Muscle of leg (tissue), 11 donors: Measurements from ENCODE around the gene HAVCR1. TPM values are rescaled to one million over a fixed set of nuclear protein-coding genes. Genes with fewer than 3 reads are reported as not detected.
"Not testable (repeated sequence)": the region's sequence is repeated elsewhere in the genome, so short reads cannot be mapped to it uniquely, and the experiment has no call there.

Source experiments
- DNase-seq: peaks from one replicate; pipeline ENCODE4 v3.0.0; 2013
- H3K27ac ChIP-seq: one replicate; pipeline ENCODE4 v1.5.1; 2013; ENCODE audit warnings: mild to moderate bottlenecking, low read length, control low read depth
- H3K27me3 ChIP-seq: one replicate; pipeline ENCODE4 v1.6.1; 2013; ENCODE audit warnings: low read length; ENCODE audit not compliant: control insufficient read depth, insufficient read depth
- H3K36me3 ChIP-seq: one replicate; pipeline ENCODE4 v1.6.1; 2013; ENCODE audit warnings: low read length; ENCODE audit not compliant: control insufficient read depth, insufficient read depth
- H3K4me1 ChIP-seq: one replicate; pipeline ENCODE4 v1.6.1; 2013; ENCODE audit warnings: low read length; ENCODE audit not compliant: control insufficient read depth, insufficient read depth
- H3K4me3 ChIP-seq: one replicate; pipeline ENCODE4 v1.5.1; 2013; ENCODE audit warnings: low read length, control low read depth
- H3K9me3 ChIP-seq: replicated peaks from 2 replicates; pipeline ENCODE4 v1.6.1; 2013; ENCODE audit warnings: low read depth, low read length; ENCODE audit not compliant: control insufficient read depth
- WGBS: methylation state at CpG from one replicate; pipeline ENCODE4 v1.1.5; 2013; ENCODE audit warnings: missing lambda C conversion rate; ENCODE audit not compliant: insufficient coverage; 5-methylcytosine and 5-hydroxymethylcytosine counted together
- polyA plus RNA-seq, 8 donors: library from polyadenylated mRNA; unstranded; fragments of 120-200 nt; gene quantifications; one replicate each; pipeline versions ENCODE4 v1.2.1 to v1.2.3, GENCODE V29; 2013; ENCODE audit warnings: inconsistent platforms in 1 of 8, low replicate concordance in 1 of 8; ENCODE audit not compliant: insufficient read length in 8 of 8, insufficient read depth in 1 of 8
- total RNA-seq: library from RNA; stranded (reverse); fragments of 120-200 nt; gene quantifications from one replicate; pipeline ENCODE4 v1.2.4, GENCODE V29; 2013

Gene HAVCR1
- total and polyA plus RNA-seq, 9 donors: 0.04 to 0.94 (median 0.16) TPM; not detected in 4

GRCh38 chr5:157030692-157031091 lies 28.2 kb downstream of the HAVCR1 start:
- no CpG with 5 or more reads among the region's 3 CpGs for whole genome bisulfite sequencing
- no peaks in the 10 kb centered on the region for H3K4me1 ChIP-seq
- H3K27ac ChIP-seq: no peak overlapping the region

GRCh38 chr5:157029457-157029856 lies 29.5 kb downstream of the HAVCR1 start:
- Histone ChIP-seq H3K36me3 (no peaks in the 10 kb centered on the region), H3K9me3 (no peaks in the 10 kb centered on the region), H3K27ac (no peak overlapping the region), H3K27me3 (no peaks in the 10 kb centered on the region), H3K4me3 (no peak overlapping the region), H3K4me1 (no peaks in the 10 kb centered on the region)
- DNase-seq: no peak
- WGBS: 63% methylated on average over 3 of the region's 3 CpGs

More at GRCh38 chr5:157030692-157031091, 28.2 kb downstream of the HAVCR1 start:
- no peak for DNase-seq
- Histone ChIP-seq H3K36me3 (no peaks in the 10 kb centered on the region), H3K27me3 (no peaks in the 10 kb centered on the region), H3K9me3 (no peaks in the 10 kb centered on the region), H3K4me3 (no peak overlapping the region)

- WGBS: no CpG with 5 or more reads among the region's 2 CpGs
- H3K4me3 ChIP-seq, H3K4me1 ChIP-seq, H3K27me3 ChIP-seq, H3K9me3 ChIP-seq, H3K36me3 ChIP-seq, DNase-seq, H3K27ac ChIP-seq: not testable (repeated sequence)
Observed at GRCh38 chr5:157027663-157028062, 31.3 kb downstream of the HAVCR1 start.

GRCh38 chr5:157026789-157027424 lies 32.0 kb downstream of the HAVCR1 start:
- H3K27ac ChIP-seq: no peak overlapping the region
- WGBS: 49% methylated on average over 2 of the region's 3 CpGs
- no peak overlapping the region for H3K4me3 ChIP-seq
- no peaks in the 10 kb centered on the region for H3K9me3 ChIP-seq
- no peak for DNase-seq
- no peaks in the 10 kb centered on the region for H3K27me3 ChIP-seq
- no peaks in the 10 kb centered on the region for H3K36me3 ChIP-seq
- H3K4me1 ChIP-seq: no peaks in the 10 kb centered on the region

GRCh38 chr5:157025093-157025698 lies 33.7 kb downstream of the HAVCR1 start:
- Histone ChIP-seq H3K4me3 (no peak overlapping the region), H3K36me3 (no peaks in the 10 kb centered on the region), H3K9me3 (no peaks in the 10 kb centered on the region), H3K4me1 (peaks cover 10% of the 10 kb centered on the region), H3K27ac (no peak overlapping the region), H3K27me3 (no peaks in the 10 kb centered on the region)
- 100% methylated on average over 2 of the region's 3 CpGs for WGBS
- DNase-seq: no peak

GRCh38 chr5:157024208-157024959 lies 34.5 kb downstream of the HAVCR1 start:
- Histone ChIP-seq H3K27me3 (no peaks in the 10 kb centered on the region), H3K36me3 (no peaks in the 10 kb centered on the region), H3K9me3 (no peaks in the 10 kb centered on the region), H3K4me1 (peaks cover 12% of the 10 kb centered on the region), H3K27ac (no peak overlapping the region), H3K4me3 (no peak overlapping the region)
- DNase-seq: no peak
- WGBS: 7% methylated on average over 1 of the region's 5 CpGs

GRCh38 chr5:157022024-157022423 lies 36.9 kb downstream of the HAVCR1 start:
- Histone ChIP-seq H3K36me3 (no peaks in the 10 kb centered on the region), H3K4me1 (peaks cover 12% of the 10 kb centered on the region), H3K4me3 (no peak overlapping the region), H3K9me3 (peaks cover 3% of the 10 kb centered on the region), H3K27ac (no peak overlapping the region), H3K27me3 (no peaks in the 10 kb centered on the region)
- WGBS: no CpG with 5 or more reads among the region's 2 CpGs
- DNase-seq: peak; percentile 35

GRCh38 chr5:157020511-157021222 lies 38.2 kb downstream of the HAVCR1 start:
- H3K4me3 ChIP-seq: no peak overlapping the region

GRCh38 chr5:157020002-157020401 lies 38.9 kb downstream of the HAVCR1 start:
- Histone ChIP-seq H3K9me3 (peaks cover 3% of the 10 kb centered on the region), H3K27me3 (no peaks in the 10 kb centered on the region), H3K27ac (no peak overlapping the region), H3K36me3 (no peaks in the 10 kb centered on the region), H3K4me1 (peaks cover 12% of the 10 kb centered on the region), H3K4me3 (no peak overlapping the region)
- no peak for DNase-seq

More at GRCh38 chr5:157020511-157021222, 38.2 kb downstream of the HAVCR1 start:
- Histone ChIP-seq H3K27ac (peak overlapping the region; percentile 65), H3K36me3 (no peaks in the 10 kb centered on the region), H3K27me3 (no peaks in the 10 kb centered on the region), H3K4me1 (peaks cover 12% of the 10 kb centered on the region), H3K9me3 (peaks cover 3% of the 10 kb centered on the region)
- 50% methylated on average over 2 of the region's 4 CpGs for WGBS
- peak; percentile 49 for DNase-seq

- not testable (repeated sequence) for H3K27ac ChIP-seq, H3K9me3 ChIP-seq, H3K4me1 ChIP-seq, H3K36me3 ChIP-seq, H3K27me3 ChIP-seq, DNase-seq, H3K4me3 ChIP-seq
- WGBS: 83% methylated on average over 7 of the region's 28 CpGs
Observed at GRCh38 chr5:157014143-157014542, 44.8 kb downstream of the HAVCR1 start.
